ENCODE results near the gene UPK3A.

The UPK3A gene

GRCh38 chr22:45329530-45329936 lies 44.8 kb downstream of the UPK3A start:
- no peak for DNase-seq (ENCODE audit: low spot score)

GRCh38 chr22:45330548-45330947 lies 45.8 kb downstream of the UPK3A start:
- no peak for DNase-seq (ENCODE audit: low spot score)

DNA sequence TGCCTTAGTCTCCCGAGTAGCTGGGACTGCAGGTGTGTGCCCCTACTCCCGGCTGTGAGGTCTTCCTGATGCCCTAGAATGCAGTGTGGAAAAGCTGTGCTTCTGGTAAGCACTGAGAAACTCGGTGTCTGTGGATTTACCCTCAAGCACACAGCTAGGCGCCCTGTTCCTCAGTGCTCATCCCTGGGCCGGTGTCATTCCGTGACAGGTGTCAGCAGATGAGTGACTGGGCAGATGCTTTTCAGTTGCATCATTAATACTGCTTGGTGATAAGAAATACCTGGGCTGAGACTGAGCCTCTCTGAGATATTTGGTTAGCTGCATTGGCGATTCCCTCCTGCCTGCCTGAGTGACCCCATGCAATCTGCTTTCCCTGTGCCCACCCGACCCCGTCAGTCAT lies 46.7 kb downstream of the UPK3A start:
- no peak for DNase-seq (ENCODE audit: low spot score)

DNA sequence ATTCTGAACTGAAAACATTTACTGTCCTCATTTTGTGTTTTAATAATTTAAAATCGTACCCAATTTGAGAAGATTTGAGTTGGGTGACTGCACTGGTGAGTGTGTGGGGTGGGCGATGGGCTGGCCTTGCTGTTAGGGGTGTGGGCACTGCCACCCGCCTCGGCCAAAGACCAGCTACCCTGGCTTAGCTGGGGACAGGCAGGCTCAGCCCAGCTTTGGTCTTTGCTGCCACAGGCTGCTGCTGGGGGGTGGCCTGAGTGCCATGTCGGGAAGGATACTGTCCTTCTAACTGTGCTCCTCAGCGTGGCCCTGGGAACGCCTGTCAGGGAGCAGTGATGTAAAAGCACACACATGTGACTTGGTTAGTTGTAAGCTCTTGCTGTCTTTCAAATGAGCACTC lies 47.3 kb downstream of the UPK3A start:
- no peak for DNase-seq (ENCODE audit: low spot score)

DNA sequence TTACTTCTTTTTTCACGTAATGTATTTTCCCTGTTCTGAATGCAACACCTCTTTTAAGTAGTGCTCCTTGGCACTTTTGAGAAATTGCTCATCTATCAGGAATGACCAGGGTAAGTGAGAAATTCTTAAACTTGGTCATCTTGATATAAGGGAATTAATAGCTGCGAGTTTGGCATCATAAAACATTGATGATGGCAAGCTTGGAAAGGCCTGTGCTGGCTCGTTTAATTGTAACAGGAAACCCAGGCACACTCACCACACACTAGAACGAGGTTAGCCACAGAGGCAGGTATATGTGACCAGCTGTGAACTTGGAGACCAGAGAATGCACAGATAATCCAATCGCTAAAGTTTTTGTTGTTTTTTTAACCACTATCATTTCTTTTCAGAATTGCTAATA lies 49.3 kb downstream of the UPK3A start:
- no peak for DNase-seq (ENCODE audit: low spot score)

DNA sequence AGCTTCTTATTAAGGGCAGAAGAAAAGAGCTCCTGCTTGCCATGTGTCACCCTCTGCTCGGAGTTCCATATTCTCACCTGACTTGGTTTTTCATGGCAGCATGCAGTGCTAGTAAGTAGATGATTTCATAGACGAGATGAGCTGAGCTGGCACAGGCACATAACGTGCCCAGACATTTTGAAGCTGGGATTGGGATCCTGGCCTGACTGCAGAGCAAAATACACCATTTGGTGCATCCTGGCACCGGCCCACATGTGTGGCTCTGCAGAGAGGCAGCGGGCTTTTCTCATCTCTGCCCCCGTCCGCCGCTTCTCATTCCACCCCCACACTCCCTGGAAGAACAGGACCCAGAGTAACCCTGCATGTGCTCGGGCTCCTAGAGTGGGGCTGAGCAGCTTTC lies 49.8 kb downstream of the UPK3A start:
- DNase-seq (ENCODE audit: low spot score) = no peak

DNA sequence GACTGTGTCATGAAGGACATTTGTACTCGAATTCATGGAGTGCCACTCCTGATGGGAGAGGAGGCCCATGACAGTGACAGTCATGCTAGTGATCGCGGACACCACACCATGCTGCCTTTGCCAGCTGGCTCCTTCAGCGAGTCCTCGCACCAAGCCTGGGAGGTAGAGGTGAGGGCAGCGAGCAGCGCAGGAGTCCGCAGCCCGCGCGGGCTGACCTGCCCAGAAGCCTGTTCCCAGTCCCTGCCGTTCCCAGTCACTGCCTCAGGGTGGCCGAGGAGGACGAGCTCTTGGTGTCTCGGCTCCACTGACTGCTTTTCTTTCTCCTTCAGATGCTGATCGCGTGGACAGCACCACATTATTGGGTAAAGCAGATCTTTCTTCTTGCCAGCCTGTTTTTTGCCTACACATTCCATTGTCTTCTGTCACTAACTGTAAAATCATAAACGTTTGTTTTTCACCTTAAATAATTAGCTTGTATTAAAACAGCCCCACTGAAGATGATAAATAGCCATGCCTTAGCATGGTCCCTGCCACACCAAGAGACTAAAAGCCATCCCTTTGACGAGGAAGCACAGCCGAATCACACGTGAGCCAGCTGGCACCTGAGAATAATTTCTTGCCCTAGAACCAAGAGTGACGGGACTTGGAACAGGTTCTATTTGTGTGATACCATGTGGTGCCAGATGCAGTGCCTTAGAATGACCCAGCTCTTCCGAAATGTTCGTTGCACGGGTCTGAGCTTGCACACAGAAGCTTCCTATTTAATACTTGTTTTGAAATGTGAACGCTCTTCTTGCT lies 50.5 kb downstream of the UPK3A start:
- no peak for DNase-seq (ENCODE audit: low spot score)

DNA sequence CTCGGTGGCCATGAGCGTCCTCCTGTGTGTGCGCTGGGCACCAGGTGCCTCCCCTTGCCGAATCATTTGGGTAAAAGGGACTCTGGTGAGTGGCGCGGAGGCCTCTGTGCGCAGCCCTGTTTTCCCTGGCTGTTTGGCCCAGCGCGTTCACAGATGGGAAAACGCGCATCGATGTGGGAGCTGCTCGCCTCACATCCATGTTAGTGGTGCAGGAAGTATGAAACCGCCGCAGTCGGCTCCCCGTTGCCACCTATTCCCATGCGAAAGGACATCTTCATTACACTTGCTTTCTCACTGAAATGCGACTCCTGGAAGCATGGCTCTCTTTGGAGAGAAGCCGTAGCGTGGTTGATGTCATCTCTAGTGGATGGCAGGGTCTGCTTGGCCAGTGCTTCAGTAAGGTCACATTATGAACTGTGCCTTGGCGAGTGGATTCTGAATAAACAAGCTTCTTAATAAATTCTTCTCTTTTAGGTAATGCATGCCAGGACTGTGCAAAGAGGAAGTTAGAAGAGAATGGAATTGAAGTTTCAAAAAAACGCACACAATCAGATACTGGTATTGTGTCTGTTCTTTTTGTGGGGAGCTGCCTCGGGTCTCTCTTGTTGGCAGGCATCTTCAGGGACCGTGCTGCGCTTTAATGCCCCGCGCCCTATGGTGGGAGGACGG lies 51.2 kb downstream of the UPK3A start:
- no peak for DNase-seq (ENCODE audit: low spot score)

DNA sequence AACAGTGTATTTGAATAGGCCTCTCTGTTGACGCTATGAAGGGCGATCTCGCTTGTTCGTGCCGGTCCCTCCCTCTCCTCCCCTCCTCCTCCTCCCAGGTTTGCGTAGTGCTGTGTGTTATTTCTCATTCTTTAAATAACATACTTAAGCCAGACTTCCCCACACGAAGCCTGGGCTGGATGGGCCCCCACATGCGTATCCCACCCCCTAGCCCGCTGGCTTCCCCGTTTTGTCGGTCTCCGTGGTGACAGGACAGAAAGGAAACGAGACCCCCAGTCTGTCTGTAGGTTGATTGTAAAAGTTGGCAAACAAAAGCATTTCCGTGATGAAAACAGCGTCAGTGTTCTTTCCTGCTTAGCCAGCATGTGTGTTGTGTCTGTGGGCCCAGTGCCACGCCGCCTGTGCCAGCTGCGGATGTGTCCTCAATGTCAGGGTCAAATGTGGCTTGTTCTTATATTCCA lies 52.3 kb downstream of the UPK3A start:
- DNase-seq (ENCODE audit: low spot score) = no peak

DNA sequence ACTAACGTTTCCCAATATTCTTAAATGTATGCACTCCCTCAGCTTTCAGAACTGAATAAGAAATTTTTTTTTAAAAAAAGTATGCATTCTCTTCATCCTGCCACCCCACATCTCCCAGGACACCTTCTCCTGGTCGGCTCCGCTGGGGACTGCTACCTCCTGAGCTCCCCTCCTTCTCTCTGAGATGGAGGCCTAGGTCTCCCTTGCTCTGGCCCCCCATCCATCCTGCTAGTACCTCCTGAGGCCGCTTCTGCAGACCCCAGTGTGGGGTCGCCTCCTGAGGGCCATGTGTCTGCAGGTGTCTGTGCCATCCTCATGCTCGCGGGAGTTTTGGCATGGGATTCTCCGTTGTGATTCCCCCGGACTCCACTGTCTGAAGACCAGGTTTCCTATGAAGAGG lies 52.8 kb downstream of the UPK3A start:
- no peak for DNase-seq (ENCODE audit: low spot score)

DNA sequence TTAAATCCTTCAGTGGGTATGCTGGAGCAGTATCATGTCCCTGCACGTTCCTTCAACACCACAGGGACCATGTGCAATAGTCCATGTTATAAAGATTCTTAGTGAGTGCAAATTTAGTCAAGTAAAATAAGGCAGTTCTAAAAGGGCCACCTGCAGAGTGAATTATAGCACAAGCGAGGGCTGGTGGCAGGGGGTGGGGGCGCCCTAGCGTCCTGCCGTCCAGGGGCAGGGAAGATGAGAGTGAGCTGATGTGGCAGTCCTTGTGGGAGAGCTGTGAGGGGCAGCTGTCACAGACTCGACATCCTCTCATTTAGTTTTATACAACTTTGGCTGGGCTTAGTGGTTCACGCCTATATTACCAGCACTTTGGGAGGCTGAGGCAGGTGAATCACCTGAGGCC lies 54.0 kb downstream of the UPK3A start:
- DNase-seq (ENCODE audit: low spot score) = no peak

- no peak for DNase-seq (ENCODE audit: low spot score)
These were observed 55.6 kb downstream of the UPK3A start for GRCh38 chr22:45340323-45340722.

DNA sequence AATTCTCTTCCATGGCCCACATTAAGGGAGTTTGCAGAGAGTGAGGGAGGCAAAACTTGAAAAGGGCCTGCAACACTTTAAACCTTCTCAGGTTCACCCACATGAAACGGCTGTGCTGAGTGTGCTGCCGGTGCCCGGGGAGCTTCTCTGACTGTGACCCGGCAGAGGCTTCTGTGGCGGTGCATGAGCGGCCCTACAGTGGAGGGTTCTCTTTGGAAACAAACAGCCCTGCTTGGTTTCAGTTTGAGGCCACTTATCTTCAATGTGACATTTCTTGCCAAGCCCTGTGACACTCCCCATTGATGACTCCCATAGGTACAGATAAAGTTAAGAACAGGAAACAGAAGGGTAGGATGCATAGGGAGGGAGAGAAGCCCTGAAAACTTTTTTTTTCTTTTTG lies 56.7 kb downstream of the UPK3A start:
- DNase-seq (ENCODE audit: low spot score) = no peak

GRCh38 chr22:45343143-45343542 lies 58.4 kb downstream of the UPK3A start:
- no peak for DNase-seq (ENCODE audit: low spot score)

DNA sequence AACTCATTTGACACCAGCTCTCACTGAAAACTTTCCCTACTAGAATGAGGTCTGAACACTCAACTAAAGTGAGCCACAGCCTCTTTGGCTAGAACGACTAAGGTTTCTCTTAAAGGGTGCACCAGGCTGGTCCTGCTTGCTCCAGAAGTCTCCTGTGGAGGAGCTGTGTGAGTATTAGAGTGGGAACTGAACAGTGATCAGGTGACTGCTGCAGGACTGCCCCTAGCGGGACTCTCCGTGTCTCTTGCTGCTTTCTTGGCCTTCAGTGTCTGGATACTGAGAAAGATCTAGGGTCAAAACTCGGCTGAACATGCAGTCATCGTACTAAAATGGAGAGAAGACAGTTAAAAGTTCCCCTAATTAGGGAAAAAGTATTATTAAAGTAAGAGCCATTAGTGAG lies 59.6 kb downstream of the UPK3A start:
- DNase-seq (ENCODE audit: low spot score) = no peak

Data from RKO (cell line).